HK-2 (cell line): ENCODE results near the gene HOOK2.
"Not testable (repeated sequence)": the region's sequence is repeated elsewhere in the genome, so short reads cannot be mapped to it uniquely, and the experiment has no call there.

ENCODE experiments used
- DNase-seq: peaks from one replicate; pipeline ENCODE4 v3.0.0-alpha.2; 2018; ENCODE audit not compliant: unreplicated experiment

HOOK2 gene

DNA sequence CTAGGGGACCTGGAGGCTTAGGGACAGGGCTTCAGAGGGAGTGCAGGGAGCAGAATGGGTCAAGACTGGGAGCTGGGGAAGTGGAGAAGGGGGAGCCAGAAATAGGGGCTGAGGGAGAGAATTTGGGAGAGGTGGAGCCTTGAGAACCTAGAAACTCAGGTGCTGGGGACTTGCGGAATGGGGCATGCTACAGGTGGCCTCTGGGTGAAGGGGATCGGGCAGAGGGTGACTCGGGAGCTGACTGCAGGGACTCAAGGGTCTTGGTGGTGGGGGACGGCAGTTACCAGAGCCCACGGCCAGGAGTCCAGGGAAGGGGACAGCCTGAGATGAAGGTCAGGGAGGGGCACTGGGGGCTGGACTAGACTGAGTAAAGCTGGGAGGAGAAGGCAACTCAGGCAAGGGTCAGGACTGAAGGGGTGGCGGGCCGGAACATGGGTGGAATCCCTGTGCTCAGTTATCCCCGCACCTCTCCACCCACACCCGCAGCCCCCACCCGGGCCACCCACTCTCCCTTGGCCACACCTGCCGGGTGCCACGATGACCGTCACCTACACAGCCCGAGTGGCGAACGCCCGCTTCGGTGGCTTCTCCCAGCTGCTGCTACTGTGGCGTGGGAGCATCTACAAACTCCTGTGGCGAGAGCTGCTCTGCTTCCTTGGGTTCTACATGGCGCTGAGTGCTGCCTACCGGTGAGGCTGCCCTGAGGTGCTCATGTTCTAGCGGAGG lies 23.1 kb downstream of the HOOK2 start:
- DNase-seq = no peak

- no peak for DNase-seq
Measured at GRCh38 chr19:12751635-12752034, 23.7 kb downstream of the HOOK2 start, which contains the start of gene BEST2. TSS of gene BEST2 (plus strand) at chr19:12751791. CDS start at chr19:12752593, 802 bp downstream.

DNA sequence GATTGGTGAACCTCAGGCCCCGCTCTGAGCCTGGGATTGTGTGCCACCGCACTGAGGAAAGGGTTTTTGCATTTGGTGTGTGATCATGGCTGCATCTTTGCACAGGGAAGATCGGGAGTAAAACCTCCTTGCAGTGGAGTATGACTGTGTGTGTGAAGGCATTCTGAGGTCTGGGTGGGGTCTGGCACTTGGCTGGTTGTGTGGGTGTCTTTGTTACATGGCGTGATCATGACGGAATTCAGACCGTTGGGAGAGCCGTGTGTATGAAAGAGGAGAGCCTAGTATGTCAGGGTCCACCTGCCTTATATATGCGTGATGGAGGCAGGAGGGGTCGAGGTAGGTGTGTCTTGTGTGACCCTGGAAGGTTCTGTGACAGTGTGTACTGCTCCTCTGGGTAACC lies 24.5 kb downstream of the HOOK2 start:
- no peak for DNase-seq

GRCh38 chr19:12749938-12750521 lies 25.3 kb downstream of the HOOK2 start:
- DNase-seq = no peak

GRCh38 chr19:12748489-12748888 lies 26.9 kb downstream of the HOOK2 start:
- DNase-seq = no peak

GRCh38 chr19:12745166-12745897 lies 30.0 kb downstream of the HOOK2 start:
- DNase-seq = peak; percentile 82

GRCh38 chr19:12737835-12738351 lies 37.5 kb downstream of the HOOK2 start:
- DNase-seq = no peak

DNA sequence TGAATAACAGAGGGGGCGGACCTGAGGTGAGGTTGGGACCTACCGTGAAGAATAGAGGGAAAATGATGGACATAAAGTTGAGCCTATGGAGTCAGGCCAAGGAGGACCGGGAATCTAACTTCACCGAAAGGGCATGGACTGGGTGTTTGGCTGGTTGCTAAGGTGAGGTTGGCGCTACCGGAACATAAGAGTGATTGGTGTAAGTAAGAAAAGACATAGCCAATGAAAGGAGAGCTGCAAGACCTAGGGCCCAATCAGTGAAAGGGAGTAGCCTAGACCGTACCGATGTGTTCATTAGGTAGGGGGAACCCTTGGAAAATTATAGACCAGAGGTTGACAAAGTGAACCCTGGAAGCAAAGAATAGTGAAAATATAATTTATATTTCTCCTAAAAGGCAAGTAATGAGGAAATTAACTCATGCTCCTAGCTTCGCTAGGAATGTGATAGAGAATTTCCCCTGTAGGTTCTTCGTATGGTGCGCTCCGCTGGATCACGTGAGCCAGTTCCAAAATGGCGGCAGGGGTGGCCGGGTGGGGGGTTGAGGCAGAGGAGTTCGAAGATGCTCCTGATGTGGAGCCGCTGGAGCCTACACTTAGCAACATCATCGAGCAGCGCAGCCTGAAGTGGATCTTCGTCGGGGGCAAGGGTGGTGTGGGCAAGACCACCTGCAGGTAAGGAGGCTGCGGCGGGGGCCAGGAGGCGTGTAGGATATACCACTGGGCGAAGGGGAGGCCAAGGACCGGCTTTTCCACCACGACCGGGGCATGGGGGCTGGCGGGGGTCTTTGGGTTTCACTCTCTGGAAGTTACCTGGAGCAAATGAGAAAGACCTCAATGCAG lies 38.1 kb downstream of the HOOK2 start, which contains the start of gene GET3:
GET3 (plus strand) TSS at position 503 of the 840 bp plus-strand sequence; CDS start at position 512, 9 bp downstream.
- DNase-seq = peak; percentile 93

GRCh38 chr19:12733369-12734214 lies 41.8 kb downstream of the HOOK2 start:
- DNase-seq = no peak

DNA sequence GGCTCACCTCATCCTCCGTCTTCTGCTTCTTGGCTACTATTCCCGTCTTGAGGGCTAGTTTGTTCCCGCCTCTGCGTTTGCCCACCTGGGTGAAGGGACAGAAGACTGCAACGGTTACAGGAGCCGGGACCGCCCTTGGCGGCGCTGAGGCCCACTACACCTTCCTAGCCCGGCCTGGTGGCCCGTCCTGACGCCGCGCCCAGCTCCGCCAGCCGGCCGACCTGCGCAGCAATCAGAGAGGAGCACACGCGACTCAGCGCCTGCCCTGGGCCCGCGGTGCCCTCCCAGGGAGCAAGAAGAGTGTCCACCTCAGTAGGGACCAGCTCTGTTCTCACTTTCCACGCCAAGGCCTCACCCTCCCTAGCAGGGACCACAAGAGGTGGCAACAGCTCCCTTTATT lies 44.0 kb downstream of the HOOK2 start:
- no peak for DNase-seq

- no peak for DNase-seq
Measured at GRCh38 chr19:12730064-12730463, 45.3 kb downstream of the HOOK2 start.

- DNase-seq = peak; percentile 67
Measured at GRCh38 chr19:12727745-12728433, 47.5 kb downstream of the HOOK2 start.

- no peak for DNase-seq
Measured at GRCh38 chr19:12726988-12727316, 48.4 kb downstream of the HOOK2 start.

- DNase-seq = not testable (repeated sequence)
Measured at GRCh38 chr19:12725612-12726011, 49.7 kb downstream of the HOOK2 start.

- DNase-seq = peak; percentile 67
Measured at GRCh38 chr19:12723641-12724426, 51.5 kb downstream of the HOOK2 start, which contains the start of gene TNPO2. TSS of gene TNPO2 (minus strand) at chr19:12723932. CDS start at chr19:12720977, 2,955 bp downstream.

GRCh38 chr19:12723381-12723640 lies 52.0 kb downstream of the HOOK2 start:
- DNase-seq = no peak

DNA sequence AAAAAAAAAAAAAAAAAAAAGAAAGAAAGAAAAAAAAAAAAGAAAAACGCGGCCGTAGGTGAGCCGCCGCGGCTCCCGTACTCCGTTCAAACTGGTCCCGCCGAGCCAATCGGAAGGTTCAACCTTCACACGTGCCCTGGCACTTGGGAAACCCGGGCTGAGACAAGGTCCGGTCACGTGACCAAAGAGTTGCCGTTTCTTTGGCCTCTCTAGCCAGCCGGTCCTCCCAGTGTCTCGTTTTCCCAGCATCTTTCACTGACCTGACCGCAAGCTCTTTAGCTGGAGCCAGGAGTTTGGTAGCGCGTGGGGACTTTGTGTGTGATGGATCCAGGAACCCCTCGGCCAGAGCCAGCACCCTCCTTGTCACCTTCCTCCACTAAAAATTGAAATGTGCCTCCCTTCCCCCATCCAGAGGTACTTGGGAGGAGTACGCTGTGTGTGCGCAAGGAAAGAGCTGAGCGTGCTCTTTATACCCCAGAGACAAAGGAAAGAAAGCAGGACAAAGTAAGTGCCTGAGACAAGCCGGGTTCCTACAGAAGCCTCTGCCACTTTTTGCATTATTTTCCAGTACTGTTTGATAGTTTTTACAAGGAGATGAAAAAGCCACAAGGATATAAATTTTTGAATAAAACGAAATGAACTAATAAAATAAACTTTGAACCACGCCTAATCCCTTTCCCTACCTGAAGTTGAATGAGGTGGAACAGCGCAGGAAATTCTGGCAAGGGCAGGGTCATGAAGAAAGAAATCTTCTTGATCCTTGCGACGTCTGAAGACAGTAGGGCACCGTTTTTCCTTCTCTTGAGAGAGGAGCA lies 52.6 kb downstream of the HOOK2 start:
- DNase-seq = peak; percentile 94
